ENCODE data around the gene RGP1.

Gene RGP1

DNA sequence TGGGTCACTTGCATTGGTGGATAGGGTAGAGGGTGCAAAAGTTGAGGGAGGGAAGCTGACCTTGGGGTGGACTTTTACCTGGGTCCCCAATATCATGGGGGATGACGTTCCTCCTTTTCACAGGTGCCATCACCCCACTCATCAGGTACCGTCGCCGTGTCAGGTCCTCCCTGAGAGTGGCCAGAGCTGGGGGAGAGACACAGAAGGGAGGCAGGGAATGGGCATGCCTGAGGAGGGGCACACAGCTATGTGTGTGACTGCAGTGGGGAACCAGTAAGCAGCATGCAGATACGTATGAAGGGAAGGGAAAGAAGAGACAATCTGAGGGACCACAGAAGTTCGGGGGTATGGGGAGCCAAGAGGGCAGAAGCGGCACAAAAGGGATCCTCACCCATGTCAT, 10.2 kb upstream of the RGP1 start:
- TF ChIP-seq OSR1 (CRISPR knock-in tag; IDR thresholded peaks at IDR 0.05) (no peak), CSDC2 (CRISPR knock-in tag; IDR thresholded peaks at IDR 0.05) (no peak), ZFP30 (CRISPR knock-in tag; IDR thresholded peaks at IDR 0.05) (no peak), CREB5 (CRISPR knock-in tag; IDR thresholded peaks at IDR 0.05; ENCODE audit: low read depth) (no peak), ZNF565 (CRISPR knock-in tag; conservative IDR thresholded peaks at IDR 0.05; ENCODE audit: low read depth) (no peak), SNAI2 (CRISPR knock-in tag; IDR thresholded peaks at IDR 0.05) (no peak), ESRRG (CRISPR knock-in tag; IDR thresholded peaks at IDR 0.05) (no peak), RARB (CRISPR knock-in tag; IDR thresholded peaks at IDR 0.05) (no peak), PPARA (CRISPR knock-in tag; IDR thresholded peaks at IDR 0.05; ENCODE audit: borderline replicate concordance) (no peak), ZNF8 (CRISPR knock-in tag; IDR thresholded peaks at IDR 0.05) (no peak), TOX (CRISPR knock-in tag; IDR thresholded peaks at IDR 0.05; ENCODE audit: borderline replicate concordance) (no peak), ZFP3 (CRISPR knock-in tag; IDR thresholded peaks at IDR 0.05) (no peak), GLIS3 (CRISPR knock-in tag; IDR thresholded peaks at IDR 0.05) (no peak), BACH2 (CRISPR knock-in tag; IDR thresholded peaks at IDR 0.05; ENCODE audit: borderline replicate concordance) (no peak), TCF4 (CRISPR knock-in tag; IDR thresholded peaks at IDR 0.05; ENCODE audit: borderline replicate concordance) (no peak), CSRNP3 (CRISPR knock-in tag; IDR thresholded peaks at IDR 0.05) (no peak), TSHZ2 (CRISPR knock-in tag; IDR thresholded peaks at IDR 0.05) (no peak)
- TF ChIP-seq, protein P1, sequence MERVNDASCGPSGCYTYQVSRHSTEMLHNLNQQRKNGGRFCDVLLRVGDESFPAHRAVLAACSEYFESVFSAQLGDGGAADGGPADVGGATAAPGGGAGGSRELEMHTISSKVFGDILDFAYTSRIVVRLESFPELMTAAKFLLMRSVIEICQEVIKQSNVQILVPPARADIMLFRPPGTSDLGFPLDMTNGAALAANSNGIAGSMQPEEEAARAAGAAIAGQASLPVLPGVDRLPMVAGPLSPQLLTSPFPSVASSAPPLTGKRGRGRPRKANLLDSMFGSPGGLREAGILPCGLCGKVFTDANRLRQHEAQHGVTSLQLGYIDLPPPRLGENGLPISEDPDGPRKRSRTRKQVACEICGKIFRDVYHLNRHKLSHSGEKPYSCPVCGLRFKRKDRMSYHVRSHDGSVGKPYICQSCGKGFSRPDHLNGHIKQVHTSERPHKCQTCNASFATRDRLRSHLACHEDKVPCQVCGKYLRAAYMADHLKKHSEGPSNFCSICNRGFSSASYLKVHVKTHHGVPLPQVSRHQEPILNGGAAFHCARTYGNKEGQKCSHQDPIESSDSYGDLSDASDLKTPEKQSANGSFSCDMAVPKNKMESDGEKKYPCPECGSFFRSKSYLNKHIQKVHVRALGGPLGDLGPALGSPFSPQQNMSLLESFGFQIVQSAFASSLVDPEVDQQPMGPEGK (CRISPR knock-in tag; IDR thresholded peaks at IDR 0.05; ENCODE audit: borderline replicate concordance) = no peak
- no peak for ATAC-seq

DNA sequence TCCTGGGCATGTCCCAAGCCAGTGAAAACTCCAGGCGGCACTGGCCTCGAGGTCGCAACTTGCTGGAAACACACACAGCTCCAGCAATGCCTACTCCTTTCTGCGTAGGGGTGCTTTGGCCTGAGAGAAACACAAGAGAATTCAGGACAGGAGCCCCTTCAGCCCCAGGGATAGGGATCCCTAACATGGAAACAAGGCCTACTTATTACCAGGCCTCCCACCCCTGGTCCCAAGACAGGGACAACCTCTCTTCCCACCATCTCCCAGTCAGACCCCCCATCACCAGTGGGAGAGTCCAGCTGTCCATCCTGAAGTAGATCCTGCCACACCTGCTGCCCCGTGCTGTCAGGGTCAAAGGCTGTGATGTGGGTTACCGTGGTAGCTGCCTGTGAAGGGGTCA, 8.8 kb upstream of the RGP1 start:
- TF ChIP-seq, protein P1 (CRISPR knock-in tag; IDR thresholded peaks at IDR 0.05; ENCODE audit: borderline replicate concordance) = no peak
- no peak for TF ChIP-seq ISL1 (CRISPR knock-in tag; IDR thresholded peaks at IDR 0.05)
- no peak for TF ChIP-seq TOX (CRISPR knock-in tag; IDR thresholded peaks at IDR 0.05; ENCODE audit: borderline replicate concordance)
- no peak for TF ChIP-seq RARB (CRISPR knock-in tag; IDR thresholded peaks at IDR 0.05)
- no peak for TF ChIP-seq CSRNP3 (CRISPR knock-in tag; IDR thresholded peaks at IDR 0.05)
- no peak for TF ChIP-seq ESRRG (CRISPR knock-in tag; IDR thresholded peaks at IDR 0.05)
- no peak for TF ChIP-seq PPARA (CRISPR knock-in tag; IDR thresholded peaks at IDR 0.05; ENCODE audit: borderline replicate concordance)
- no peak for TF ChIP-seq SNAI2 (CRISPR knock-in tag; IDR thresholded peaks at IDR 0.05)
- TF ChIP-seq TSHZ2 (CRISPR knock-in tag; IDR thresholded peaks at IDR 0.05) = no peak
- no peak for TF ChIP-seq OSR1 (CRISPR knock-in tag; IDR thresholded peaks at IDR 0.05)
- TF ChIP-seq CSDC2 (CRISPR knock-in tag; IDR thresholded peaks at IDR 0.05) = no peak
- no peak for TF ChIP-seq ZNF565 (CRISPR knock-in tag; conservative IDR thresholded peaks at IDR 0.05; ENCODE audit: low read depth)
- TF ChIP-seq ZC3H10 (CRISPR knock-in tag; IDR thresholded peaks at IDR 0.05) = no peak
- TF ChIP-seq, protein P2, sequence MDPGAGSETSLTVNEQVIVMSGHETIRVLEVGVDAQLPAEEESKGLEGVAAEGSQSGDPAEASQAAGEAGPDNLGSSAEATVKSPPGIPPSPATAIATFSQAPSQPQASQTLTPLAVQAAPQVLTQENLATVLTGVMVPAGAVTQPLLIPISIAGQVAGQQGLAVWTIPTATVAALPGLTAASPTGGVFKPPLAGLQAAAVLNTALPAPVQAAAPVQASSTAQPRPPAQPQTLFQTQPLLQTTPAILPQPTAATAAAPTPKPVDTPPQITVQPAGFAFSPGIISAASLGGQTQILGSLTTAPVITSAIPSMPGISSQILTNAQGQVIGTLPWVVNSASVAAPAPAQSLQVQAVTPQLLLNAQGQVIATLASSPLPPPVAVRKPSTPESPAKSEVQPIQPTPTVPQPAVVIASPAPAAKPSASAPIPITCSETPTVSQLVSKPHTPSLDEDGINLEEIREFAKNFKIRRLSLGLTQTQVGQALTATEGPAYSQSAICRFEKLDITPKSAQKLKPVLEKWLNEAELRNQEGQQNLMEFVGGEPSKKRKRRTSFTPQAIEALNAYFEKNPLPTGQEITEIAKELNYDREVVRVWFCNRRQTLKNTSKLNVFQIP (CRISPR knock-in tag; IDR thresholded peaks at IDR 0.05; ENCODE audit: borderline replicate concordance, low read depth) = no peak
- TF ChIP-seq ZNF70 (CRISPR knock-in tag; IDR thresholded peaks at IDR 0.05) = no peak

More for the DNA sequence above, 8.8 kb upstream of the RGP1 start:
- no peak for ATAC-seq
